ENCODE results near the gene PMP22. TPM values are rescaled to one million over a fixed set of nuclear protein-coding genes. Genes with fewer than 3 reads are reported as not detected.

The PMP22 gene
- total RNA-seq, 2 donors from 2014 or later = 192 to 207 TPM

DNA sequence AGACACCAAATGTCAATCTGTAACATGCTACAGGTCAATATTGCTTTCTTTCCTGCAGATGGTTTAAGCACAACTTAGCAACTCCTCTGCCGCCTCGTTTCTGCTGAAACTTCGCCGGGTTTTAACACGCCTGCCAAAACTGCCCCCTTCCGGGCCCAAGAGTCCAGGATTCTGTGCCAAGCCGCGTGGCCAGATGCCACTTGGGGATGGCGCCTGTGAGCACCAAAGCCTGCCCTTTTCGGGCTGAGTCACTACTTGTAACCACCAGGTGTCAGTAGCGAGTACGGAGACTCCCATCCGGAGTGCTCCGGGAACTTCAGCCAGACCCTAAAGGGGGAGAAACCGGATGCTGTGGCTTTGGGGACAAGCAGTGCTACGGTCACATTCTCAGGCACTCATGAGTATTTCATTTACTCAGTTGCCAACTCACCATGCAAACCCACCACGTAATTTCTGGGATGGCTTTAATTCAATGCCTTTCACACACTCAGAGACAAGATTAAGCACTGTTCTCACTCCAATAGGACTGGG lies 7.8 kb downstream of the PMP22 start:
- Histone ChIP-seq H3K36me3 (peaks cover 31% of the 10 kb centered on the region), H3K27me3 (replicated peaks; ENCODE audit: insufficient read depth) (no peaks in the 10 kb centered on the region), H3K27ac (peak overlapping the region; percentile 6 to 76), H3K9me3 (no peaks in the 10 kb centered on the region), H3K4me3 (peak overlapping the region; percentile 59), H3K4me1 (ENCODE audit: control insufficient read depth in 1 of 2, low read depth in 2 of 2) (peaks cover 35 to 70% of the 10 kb centered on the region in 2 donors)
- TF ChIP-seq CTCF (IDR thresholded peaks at IDR 0.05) = peak; percentile 89
- DNase-seq (ENCODE audit: low spot score) = peak; percentile 72
- peak; percentile 56 for ATAC-seq (ENCODE audit: insufficient number of reproducible peaks, low FRiP score, low read depth)

GRCh38 chr17:15256689-15257088 lies 8.4 kb downstream of the PMP22 start:
- Histone ChIP-seq H3K9me3 (no peaks in the 10 kb centered on the region), H3K36me3 (peaks cover 32% of the 10 kb centered on the region), H3K4me3 (peak overlapping the region; percentile 59), H3K4me1 (ENCODE audit: control insufficient read depth in 1 of 2, low read depth in 2 of 2) (peaks cover 41 to 77% of the 10 kb centered on the region in 2 donors), H3K27ac (peak overlapping the region; percentile 6 to 76), H3K27me3 (replicated peaks; ENCODE audit: insufficient read depth) (no peaks in the 10 kb centered on the region)
- no peak for TF ChIP-seq CTCF (IDR thresholded peaks at IDR 0.05)
- DNase-seq (ENCODE audit: low spot score) (no peak), ATAC-seq (ENCODE audit: insufficient number of reproducible peaks, low FRiP score, low read depth) (no peak)

- ATAC-seq (ENCODE audit: insufficient number of reproducible peaks, low FRiP score, low read depth) (no peak), DNase-seq (ENCODE audit: low spot score) (no peak)
- Histone ChIP-seq H3K4me1 (ENCODE audit: control insufficient read depth in 1 of 2, low read depth in 2 of 2) (peaks cover 46 to 77% of the 10 kb centered on the region in 2 donors), H3K4me3 (peak overlapping the region; percentile 7), H3K27ac (no peak overlapping the region), H3K36me3 (peaks cover 40% of the 10 kb centered on the region), H3K27me3 (replicated peaks; ENCODE audit: insufficient read depth) (no peaks in the 10 kb centered on the region), H3K9me3 (no peaks in the 10 kb centered on the region)
- TF ChIP-seq CTCF (IDR thresholded peaks at IDR 0.05) = no peak
Measured at GRCh38 chr17:15255713-15256454, 9.2 kb downstream of the PMP22 start.

DNA sequence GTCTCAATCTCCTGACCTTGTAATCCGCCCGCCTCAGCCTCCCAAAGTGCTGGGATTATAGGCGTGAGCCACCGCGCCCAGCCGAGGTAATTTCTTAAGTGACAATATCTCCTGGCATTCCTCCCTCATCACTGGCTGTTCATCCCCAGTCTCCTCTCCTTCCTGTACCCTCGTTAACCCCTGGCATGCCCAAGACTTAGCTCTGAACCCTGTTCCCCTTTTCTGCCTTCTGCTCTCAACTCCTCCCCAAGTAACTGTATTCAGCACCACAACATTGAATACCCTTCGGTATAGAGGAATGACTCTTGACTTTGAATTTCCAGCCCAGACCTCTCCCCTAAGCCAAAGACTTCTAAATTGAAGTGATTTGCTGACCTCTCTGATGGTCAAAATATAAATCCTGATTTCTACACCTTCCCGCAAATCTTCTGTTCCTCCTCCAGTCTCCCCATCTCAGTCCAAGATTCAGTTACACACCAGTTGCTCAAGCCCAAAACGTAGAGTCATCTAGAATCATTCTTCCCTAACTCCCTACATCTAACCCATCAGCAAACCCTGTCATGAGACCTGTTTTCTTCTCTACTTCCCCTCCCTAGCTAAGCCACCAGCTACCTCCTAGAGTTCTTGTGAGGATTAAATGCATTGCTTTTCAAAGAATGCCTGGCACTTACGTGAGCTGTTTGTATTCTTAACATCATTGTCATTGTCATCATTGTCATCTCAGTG lies 14.8 kb downstream of the PMP22 start:
- no peak for TF ChIP-seq CTCF (IDR thresholded peaks at IDR 0.05)
- H3K4me1 ChIP-seq (ENCODE audit: control insufficient read depth in 1 of 2, low read depth in 2 of 2) = peaks cover 14 to 62% of the 10 kb centered on the region in 2 donors
- peaks cover 28% of the 10 kb centered on the region for H3K36me3 ChIP-seq
- no peaks in the 10 kb centered on the region for H3K9me3 ChIP-seq
- H3K27ac ChIP-seq = no peak overlapping the region
- H3K4me3 ChIP-seq = no peak overlapping the region
- ATAC-seq (ENCODE audit: insufficient number of reproducible peaks, low FRiP score, low read depth) (no peak), DNase-seq (ENCODE audit: low spot score) (no peak)
- no peaks in the 10 kb centered on the region for H3K27me3 ChIP-seq (replicated peaks; ENCODE audit: insufficient read depth)

DNA sequence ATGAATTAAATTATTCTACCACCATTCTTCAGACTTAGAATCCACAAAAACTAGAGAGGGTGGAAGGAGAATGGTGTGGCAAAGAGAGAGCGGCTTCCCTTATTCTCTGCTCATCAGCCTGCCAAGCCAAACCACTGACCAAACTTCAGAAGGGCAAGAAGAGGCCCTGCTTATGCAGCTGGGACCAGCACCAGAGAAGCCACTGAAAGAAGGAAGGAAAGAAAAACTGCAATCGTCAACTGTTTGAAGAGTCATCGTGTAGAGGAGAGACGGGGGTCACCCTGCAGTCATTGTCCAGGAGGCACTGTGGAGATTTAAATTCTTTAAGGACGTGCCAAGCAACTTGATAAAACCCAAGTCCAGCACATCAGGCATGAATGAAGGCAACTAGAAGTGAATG lies 15.6 kb downstream of the PMP22 start:
- no peak for TF ChIP-seq CTCF (IDR thresholded peaks at IDR 0.05)
- H3K4me1 ChIP-seq (ENCODE audit: control insufficient read depth in 1 of 2, low read depth in 2 of 2) = peaks cover 14 to 62% of the 10 kb centered on the region in 2 donors
- no peaks in the 10 kb centered on the region for H3K27me3 ChIP-seq (replicated peaks; ENCODE audit: insufficient read depth)
- ATAC-seq (ENCODE audit: insufficient number of reproducible peaks, low FRiP score, low read depth) (no peak), DNase-seq (ENCODE audit: low spot score) (no peak)
- no peak overlapping the region for H3K4me3 ChIP-seq
- no peak overlapping the region for H3K27ac ChIP-seq
- no peaks in the 10 kb centered on the region for H3K9me3 ChIP-seq
- peaks cover 28% of the 10 kb centered on the region for H3K36me3 ChIP-seq
